ENCODE data around the gene APAF1.

DNA sequence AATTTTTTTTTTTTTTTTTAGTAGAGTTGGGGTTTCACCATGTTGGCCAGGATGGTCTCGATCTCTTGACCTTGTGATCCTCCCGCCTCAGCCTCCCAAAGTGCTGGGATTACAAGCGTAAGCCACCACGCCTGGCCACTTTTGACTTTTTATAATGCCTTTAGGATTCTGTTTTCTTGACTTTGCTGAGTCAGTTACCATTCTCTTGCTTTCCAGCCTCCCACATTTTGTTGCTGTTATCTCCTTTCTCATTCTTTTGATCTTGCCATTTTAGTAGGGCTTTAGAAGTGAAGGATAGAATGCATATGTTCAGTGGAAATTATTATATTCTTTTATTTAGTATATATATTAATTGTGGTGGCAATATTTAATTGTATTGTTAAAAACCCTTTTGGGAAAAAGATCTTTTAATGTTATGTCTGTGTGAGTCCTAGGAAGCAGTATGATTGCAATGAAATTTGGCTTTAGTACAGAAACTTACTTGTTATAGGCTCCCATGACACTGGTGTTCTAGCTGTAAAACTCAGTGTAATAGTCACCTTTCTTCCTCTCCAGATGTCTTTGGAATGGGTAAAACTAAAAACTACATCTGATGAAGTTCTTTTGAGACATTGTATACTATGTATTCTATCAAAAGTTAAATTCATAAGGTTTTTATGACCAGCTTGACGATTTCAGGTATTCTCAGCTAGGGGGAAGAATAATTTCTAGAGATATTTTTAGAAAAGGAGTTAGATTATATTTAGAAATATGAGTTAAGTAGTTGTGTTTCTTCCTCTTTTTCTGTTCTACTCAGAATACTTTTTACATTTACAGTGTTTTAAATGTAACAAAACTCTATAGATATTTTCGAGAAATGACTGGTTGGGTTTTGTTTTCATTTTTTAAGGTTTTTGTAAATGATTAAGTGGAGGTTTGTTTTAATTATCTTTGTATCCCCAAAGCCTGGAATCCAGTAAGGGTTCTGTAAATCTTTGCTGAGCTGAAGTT is 74.7 kb downstream of the APAF1 start:
- no peak for TF ChIP-seq YY1 (IDR thresholded peaks at IDR 0.05; ENCODE audit: low read depth)
- TF ChIP-seq, protein P1, sequence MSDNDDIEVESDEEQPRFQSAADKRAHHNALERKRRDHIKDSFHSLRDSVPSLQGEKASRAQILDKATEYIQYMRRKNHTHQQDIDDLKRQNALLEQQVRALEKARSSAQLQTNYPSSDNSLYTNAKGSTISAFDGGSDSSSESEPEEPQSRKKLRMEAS (IDR thresholded peaks at IDR 0.05) = no peak
- no peak for TF ChIP-seq FOXM1 (IDR thresholded peaks at IDR 0.05; ENCODE audit: borderline replicate concordance, low read depth)
